Measurements from ENCODE around the gene CGNL1.

DNA sequence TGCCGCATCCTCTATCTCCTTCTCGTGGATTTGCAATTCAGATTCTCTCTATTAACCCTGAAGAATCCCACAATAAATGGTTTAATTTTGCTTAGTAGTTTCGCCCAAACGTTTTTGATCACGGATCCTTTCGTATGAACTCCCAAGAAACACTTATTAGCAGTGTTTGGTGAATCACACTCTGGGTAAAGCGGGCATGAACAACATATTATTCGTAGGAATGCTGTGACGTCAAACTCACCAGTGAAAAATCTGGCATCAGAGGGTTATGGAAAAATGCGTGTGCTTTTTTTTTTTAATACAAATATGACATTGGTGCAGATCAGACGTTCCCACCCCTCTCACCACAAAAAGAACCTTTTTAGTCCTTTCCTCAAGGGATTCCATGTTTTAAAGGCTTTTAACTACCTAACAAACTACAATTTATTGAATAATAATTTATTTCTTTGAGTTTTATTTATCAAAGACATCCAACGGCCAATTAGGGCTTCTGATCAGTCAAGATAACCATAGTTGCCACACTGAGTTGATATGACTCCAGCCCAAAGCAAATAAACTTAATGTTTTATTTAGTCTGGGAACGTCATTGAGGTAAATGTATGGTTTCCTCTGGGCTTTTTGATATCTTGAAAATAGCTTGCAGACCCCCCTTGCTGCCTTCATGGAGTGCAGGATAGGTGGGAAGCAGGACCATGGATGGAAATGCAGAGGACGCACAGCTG, 45.5 kb upstream of the CGNL1 start:
- TF ChIP-seq MXI1 (IDR thresholded peaks at IDR 0.05; ENCODE audit: low read depth, low read length) (no peak), SP1 (IDR thresholded peaks at IDR 0.05; ENCODE audit: low read depth, low read length) (no peak)
- TF ChIP-seq, protein P1, sequence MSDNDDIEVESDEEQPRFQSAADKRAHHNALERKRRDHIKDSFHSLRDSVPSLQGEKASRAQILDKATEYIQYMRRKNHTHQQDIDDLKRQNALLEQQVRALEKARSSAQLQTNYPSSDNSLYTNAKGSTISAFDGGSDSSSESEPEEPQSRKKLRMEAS (IDR thresholded peaks at IDR 0.05; ENCODE audit: low read depth, low read length): no peak

All from GM12878 (cell line).